ENCODE data around the gene ATG4C. TPM values are rescaled to one million over a fixed set of nuclear protein-coding genes. Genes with fewer than 3 reads are reported as not detected.

The ATG4C gene
- total and polyA plus RNA-seq, 12 donors: 2.1 to 16.1 (median 8.4) TPM

- no peak for DNase-seq
- Histone ChIP-seq H3K4me3 (no peak overlapping the region), H3K27me3 (no peaks in the 10 kb centered on the region), H3K27ac (no peak overlapping the region), H3K36me3 (replicated peaks in 1 of 2) (no peaks in the 10 kb centered on the region), H3K9me3 (replicated peaks in 1 of 3) (no peaks in the 10 kb centered on the region), H3K4me1 (replicated peaks in 1 of 2) (no peaks in the 10 kb centered on the region)
- TF ChIP-seq POLR2A (IDR thresholded peaks at IDR 0.05) (no peak), CTCF (IDR thresholded peaks at IDR 0.05) (no peak)
- 76 to 85% (median 82%) methylated on average over 6 of the region's 6 CpGs for WGBS, 4 donors
- intact Hi-C loops (cut with DNase I): no loop called here
These were observed 104.0 kb downstream of the ATG4C start for GRCh38 chr1:62887799-62888507.

GRCh38 chr1:62891956-62892562, 108.1 kb downstream of the ATG4C start:
- DNase-seq: no peak
- WGBS, 4 donors: 73 to 86% (median 77%) methylated on average over 6 of the region's 6 CpGs
- Histone ChIP-seq H3K27me3 (no peaks in the 10 kb centered on the region), H3K4me1 (replicated peaks in 1 of 2) (no peaks in the 10 kb centered on the region), H3K4me3 (no peak overlapping the region), H3K36me3 (replicated peaks in 1 of 2) (no peaks in the 10 kb centered on the region), H3K9me3 (replicated peaks in 1 of 3) (no peaks in the 10 kb centered on the region), H3K27ac (no peak overlapping the region)
- TF ChIP-seq POLR2A (IDR thresholded peaks at IDR 0.05): no peak
- no peak for TF ChIP-seq CTCF (IDR thresholded peaks at IDR 0.05)
- intact Hi-C loops (cut with DNase I): no loop called here

DNA sequence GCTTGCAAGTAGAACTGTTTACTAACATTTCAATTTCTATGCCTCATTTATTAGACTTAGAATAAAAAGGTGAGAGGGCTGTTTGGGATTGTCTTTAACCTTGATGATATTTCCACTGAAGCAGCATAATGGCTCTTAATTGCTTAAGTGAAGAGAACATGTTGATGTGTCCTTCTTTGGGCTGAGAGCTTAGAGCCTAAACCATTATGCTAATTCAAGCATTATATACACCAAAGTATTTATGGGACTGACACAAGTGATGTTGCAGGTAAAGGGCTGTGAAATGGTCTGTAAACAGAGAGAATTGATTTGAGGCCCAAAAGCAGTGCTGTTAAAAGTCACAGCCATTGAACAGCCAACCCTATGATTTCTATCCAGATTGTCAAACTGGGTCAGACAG, 113.9 kb downstream of the ATG4C start:
- H3K4me1 ChIP-seq (replicated peaks in 1 of 2): no peaks in the 10 kb centered on the region
- H3K9me3 ChIP-seq (replicated peaks in 1 of 3): no peaks in the 10 kb centered on the region
- H3K27me3 ChIP-seq: no peaks in the 10 kb centered on the region
- no peaks in the 10 kb centered on the region for H3K36me3 ChIP-seq (replicated peaks in 1 of 2)
- DNase-seq: no peak
- TF ChIP-seq POLR2A (IDR thresholded peaks at IDR 0.05) (no peak), CTCF (IDR thresholded peaks at IDR 0.05) (no peak)
- no peak overlapping the region for H3K27ac ChIP-seq
- no peak overlapping the region for H3K4me3 ChIP-seq
- intact Hi-C loops (cut with DNase I): no loop called here

GRCh38 chr1:62900566-62900965, 116.6 kb downstream of the ATG4C start:
- Histone ChIP-seq H3K27me3 (no peaks in the 10 kb centered on the region), H3K4me1 (replicated peaks in 1 of 2) (no peaks in the 10 kb centered on the region), H3K36me3 (replicated peaks in 1 of 2) (no peaks in the 10 kb centered on the region), H3K4me3 (no peak overlapping the region), H3K27ac (no peak overlapping the region), H3K9me3 (replicated peaks in 1 of 3) (no peaks in the 10 kb centered on the region)
- DNase-seq: no peak
- intact Hi-C loops (cut with DNase I): no loop called here
- TF ChIP-seq POLR2A (IDR thresholded peaks at IDR 0.05) (no peak), CTCF (IDR thresholded peaks at IDR 0.05) (no peak)
- WGBS, 4 donors: 57 to 97% (median 85%) methylated on average over 1 of the region's 1 CpG

Measured in adrenal gland (tissue), 12 donors.